ENCODE measurements around the gene CNOT4.

Gene CNOT4

GRCh38 chr7:135409845-135410542, 99.9 kb downstream of the CNOT4 start:
- in situ Hi-C loops (cut with HindIII; ENCODE audit: low sequenced_read_pairs) = no loop called here

- in situ Hi-C loops (cut with HindIII; ENCODE audit: low sequenced_read_pairs) = no loop called here
Observed at GRCh38 chr7:135407884-135408283, 102.0 kb downstream of the CNOT4 start.

GRCh38 chr7:135406918-135407317, 103.0 kb downstream of the CNOT4 start:
- in situ Hi-C loops (cut with HindIII; ENCODE audit: low sequenced_read_pairs) = no loop called here

- in situ Hi-C loops (cut with HindIII; ENCODE audit: low sequenced_read_pairs) = no loop called here
Observed at GRCh38 chr7:135405969-135406368, 103.9 kb downstream of the CNOT4 start.

GRCh38 chr7:135403302-135403701, 106.6 kb downstream of the CNOT4 start:
- in situ Hi-C loops (cut with HindIII; ENCODE audit: low sequenced_read_pairs) = no loop called here

GRCh38 chr7:135397689-135398088, 112.2 kb downstream of the CNOT4 start:
- in situ Hi-C loops (cut with HindIII; ENCODE audit: low sequenced_read_pairs) = no loop called here

- in situ Hi-C loops (cut with HindIII; ENCODE audit: low sequenced_read_pairs) = no loop called here
Observed at GRCh38 chr7:135392701-135393100, 117.2 kb downstream of the CNOT4 start.

GRCh38 chr7:135391514-135391913, 118.4 kb downstream of the CNOT4 start:
- in situ Hi-C loops (cut with HindIII; ENCODE audit: low sequenced_read_pairs) = no loop called here

- in situ Hi-C loops (cut with HindIII; ENCODE audit: low sequenced_read_pairs) = no loop called here
Observed at GRCh38 chr7:135390829-135391228, 119.1 kb downstream of the CNOT4 start.

- in situ Hi-C loops (cut with HindIII; ENCODE audit: low sequenced_read_pairs) = no loop called here
Observed at GRCh38 chr7:135389971-135390370, 119.9 kb downstream of the CNOT4 start.

- in situ Hi-C loops (cut with HindIII; ENCODE audit: low sequenced_read_pairs) = no loop called here
Observed at GRCh38 chr7:135388616-135389015, 121.3 kb downstream of the CNOT4 start.

- in situ Hi-C loops (cut with HindIII; ENCODE audit: low sequenced_read_pairs) = no loop called here
Observed at GRCh38 chr7:135386776-135387175, 123.1 kb downstream of the CNOT4 start.

- in situ Hi-C loops (cut with HindIII; ENCODE audit: low sequenced_read_pairs) = no loop called here
Observed at GRCh38 chr7:135386181-135386580, 123.7 kb downstream of the CNOT4 start.

- in situ Hi-C loops (cut with HindIII; ENCODE audit: low sequenced_read_pairs) = no loop called here
Observed at GRCh38 chr7:135385209-135385608, 124.7 kb downstream of the CNOT4 start.

GRCh38 chr7:135383525-135384175, 126.3 kb downstream of the CNOT4 start:
- in situ Hi-C loops (cut with HindIII; ENCODE audit: low sequenced_read_pairs) = no loop called here

- in situ Hi-C loops (cut with HindIII; ENCODE audit: low sequenced_read_pairs) = no loop called here
Observed at GRCh38 chr7:135382173-135382572, 127.7 kb downstream of the CNOT4 start.

- in situ Hi-C loops (cut with HindIII; ENCODE audit: low sequenced_read_pairs) = no loop called here
Observed at GRCh38 chr7:135381369-135381768, 128.5 kb downstream of the CNOT4 start.

- in situ Hi-C loops (cut with HindIII; ENCODE audit: low sequenced_read_pairs) = no loop called here
Observed at GRCh38 chr7:135380351-135380750, 129.6 kb downstream of the CNOT4 start.

GRCh38 chr7:135377171-135377570, 132.7 kb downstream of the CNOT4 start:
- in situ Hi-C loops (cut with HindIII; ENCODE audit: low sequenced_read_pairs) = no loop called here

- in situ Hi-C loops (cut with HindIII; ENCODE audit: low sequenced_read_pairs) = no loop called here
Observed at GRCh38 chr7:135375908-135376699, 133.8 kb downstream of the CNOT4 start.

- in situ Hi-C loops (cut with HindIII; ENCODE audit: low sequenced_read_pairs) = loop anchor here (5.0 kb wide), 1 partner anchor 43 kb away; no protein-coding TSS in a partner anchor
Observed at GRCh38 chr7:135374736-135375135, 135.2 kb downstream of the CNOT4 start.

GRCh38 chr7:135372222-135372621, 137.7 kb downstream of the CNOT4 start:
- in situ Hi-C loops (cut with HindIII; ENCODE audit: low sequenced_read_pairs) = loop anchor here (5.0 kb wide), 1 partner anchor 45 kb away; no protein-coding TSS in a partner anchor

Data from endothelial cell of hepatic sinusoid (primary cell).